Vagina (tissue), 2 donors: ENCODE data around the gene MMEL1. TPM values are rescaled to one million over a fixed set of nuclear protein-coding genes. Genes with fewer than 3 reads are reported as not detected.
"Not testable (repeated sequence)": the region's sequence is repeated elsewhere in the genome, so short reads cannot be mapped to it uniquely, and the experiment has no call there.

Experiments used
- DNase-seq, 2 donors: peaks; one replicate each; pipeline ENCODE4 v3.0.0-alpha.2; 2017; ENCODE audit errors: extremely low spot score in 2 of 2
- H3K27ac ChIP-seq: fragments of 200-600 bp; sonication (generic); one replicate; pipeline ENCODE4 v1.5.1; 2019
- H3K27me3 ChIP-seq: fragments of 200-600 bp; sonication (generic); one replicate; pipeline ENCODE4 v1.5.1; 2019
- H3K36me3 ChIP-seq, 2 donors: fragments of 200-600 bp; sonication (generic); one replicate each; pipeline ENCODE4 v1.5.1; 2017 to 2019
- H3K4me1 ChIP-seq: fragments of 200-600 bp; sonication (generic); one replicate; pipeline ENCODE4 v1.5.1; 2019
- H3K4me3 ChIP-seq, 2 donors: fragments of 200-600 bp; sonication (generic); 1 replicate in 1 of 2; 2 replicates in 1 of 2; pipeline ENCODE4 v1.5.1; 2016 to 2019
- H3K9me3 ChIP-seq: fragments of 200-600 bp; sonication (generic); one replicate; pipeline ENCODE4 v1.5.1; 2019
- CTCF ChIP-seq, 3 experiments: fragments of 450-650 bp in 2 of 3; fragments of 200-600 bp in 1 of 3; sonication (generic) in 1 of 3; IDR thresholded peaks; one replicate each; pipeline ENCODE4 v1.5.1; 2017 to 2019; ENCODE audit warnings: antibody characterized with exemption in 3 of 3, mild to moderate bottlenecking in 2 of 3, moderate library complexity in 2 of 3
- POLR2A ChIP-seq, 2 donors: fragments of 450-650 bp; IDR thresholded peaks; one replicate each; pipeline ENCODE4 v1.6.1; 2017; ENCODE audit warnings: antibody characterized with exemption in 2 of 2, mild to moderate bottlenecking in 2 of 2, moderate library complexity in 2 of 2
- POLR2AphosphoS5 ChIP-seq, 2 donors: sonication (generic); formaldehyde crosslinking; IDR thresholded peaks; one replicate each; pipeline ENCODE4 v1.9.0; 2017; ENCODE audit warnings: antibody characterized with exemption in 2 of 2, mild to moderate bottlenecking in 2 of 2, low read depth in 1 of 2; ENCODE audit not compliant: insufficient read depth in 1 of 2
- intact Hi-C: fragments of 100-400 bp; cut with DNase I; formaldehyde crosslinking; loops from one replicate; pipeline ENCODE4 v1.15.1; 2023
- total RNA-seq: library from RNA; depleted of rRNA; stranded (reverse); fragments of >200 nt; gene quantifications from one replicate; pipeline ENCODE4 v1.2.3, GENCODE V29; 2016

The MMEL1 gene
- total RNA-seq, 1 donor from 2014 or later: 4.4 TPM

- TF ChIP-seq CTCF (IDR thresholded peaks at IDR 0.05): peak in 2 of 3 experiments; percentile 19 to 29
- TF ChIP-seq POLR2AphosphoS5 (IDR thresholded peaks at IDR 0.05; ENCODE audit: insufficient read depth in 1 of 2, low read depth in 1 of 2): no peak
- TF ChIP-seq POLR2A (IDR thresholded peaks at IDR 0.05): no peak
- H3K36me3 ChIP-seq: peaks cover 0 to 18% of the 10 kb centered on the region in 2 donors
- H3K9me3 ChIP-seq: no peaks in the 10 kb centered on the region
- peak overlapping the region in 1 of 2 donors; percentile 61 for H3K4me3 ChIP-seq
- peaks cover 51% of the 10 kb centered on the region for H3K4me1 ChIP-seq
- DNase-seq: no peak
- intact Hi-C loops: no loop called here
- H3K27ac ChIP-seq: peak overlapping the region; percentile 96
- H3K27me3 ChIP-seq: no peaks in the 10 kb centered on the region
These were observed 78.0 kb downstream of the MMEL1 start for GRCh38 chr1:2554621-2555387.

GRCh38 chr1:2553871-2554620, 78.8 kb downstream of the MMEL1 start:
- intact Hi-C loops: no loop called here
- no peak for DNase-seq
- Histone ChIP-seq H3K36me3 (peaks cover 0 to 10% of the 10 kb centered on the region in 2 donors), H3K27ac (peak overlapping the region; percentile 96), H3K4me3 (no peak overlapping the region), H3K9me3 (no peaks in the 10 kb centered on the region), H3K27me3 (no peaks in the 10 kb centered on the region), H3K4me1 (peaks cover 51% of the 10 kb centered on the region)
- TF ChIP-seq POLR2A (IDR thresholded peaks at IDR 0.05) (no peak), CTCF (IDR thresholded peaks at IDR 0.05) (no peak), POLR2AphosphoS5 (IDR thresholded peaks at IDR 0.05; ENCODE audit: insufficient read depth in 1 of 2, low read depth in 1 of 2) (no peak)

- H3K27ac ChIP-seq, H3K27me3 ChIP-seq, intact Hi-C loops, DNase-seq, H3K36me3 ChIP-seq, H3K9me3 ChIP-seq, H3K4me3 ChIP-seq: not testable (repeated sequence)
- peaks cover 54% of the 10 kb centered on the region for H3K4me1 ChIP-seq
These were observed 79.7 kb downstream of the MMEL1 start for GRCh38 chr1:2553076-2553475.

GRCh38 chr1:2552189-2552588, 80.6 kb downstream of the MMEL1 start:
- no peak overlapping the region for H3K4me3 ChIP-seq
- no peaks in the 10 kb centered on the region for H3K27me3 ChIP-seq
- no peak for DNase-seq
- H3K4me1 ChIP-seq: peaks cover 54% of the 10 kb centered on the region
- no peak overlapping the region for H3K27ac ChIP-seq
- no peaks in the 10 kb centered on the region for H3K9me3 ChIP-seq
- intact Hi-C loops: no loop called here
- H3K36me3 ChIP-seq: no peaks in the 10 kb centered on the region
- TF ChIP-seq POLR2AphosphoS5 (IDR thresholded peaks at IDR 0.05; ENCODE audit: insufficient read depth in 1 of 2, low read depth in 1 of 2) (no peak), CTCF (IDR thresholded peaks at IDR 0.05) (no peak), POLR2A (IDR thresholded peaks at IDR 0.05) (no peak)

GRCh38 chr1:2551544-2551943, 81.3 kb downstream of the MMEL1 start:
- H3K27ac ChIP-seq, H3K36me3 ChIP-seq, intact Hi-C loops, H3K9me3 ChIP-seq, DNase-seq, H3K27me3 ChIP-seq, H3K4me3 ChIP-seq: not testable (repeated sequence)
- H3K4me1 ChIP-seq: peaks cover 52% of the 10 kb centered on the region

GRCh38 chr1:2550309-2550861, 82.4 kb downstream of the MMEL1 start:
- DNase-seq, H3K9me3 ChIP-seq, intact Hi-C loops, H3K36me3 ChIP-seq, H3K27ac ChIP-seq, H3K4me3 ChIP-seq, H3K27me3 ChIP-seq: not testable (repeated sequence)
- peaks cover 55% of the 10 kb centered on the region for H3K4me1 ChIP-seq

GRCh38 chr1:2549367-2550029, 83.3 kb downstream of the MMEL1 start:
- peaks cover 55% of the 10 kb centered on the region for H3K4me1 ChIP-seq
- H3K36me3 ChIP-seq, H3K27me3 ChIP-seq, DNase-seq, H3K9me3 ChIP-seq: not testable (repeated sequence)
- peak overlapping the region; percentile 30 to 47 for H3K4me3 ChIP-seq
- intact Hi-C loops: loop anchor here (5.0 to 10.0 kb wide), 2 partner anchors 38 to 355 kb away; partner anchors contain the start of genes FAAP20 and PRXL2B
- H3K27ac ChIP-seq: peak overlapping the region; percentile 92
